ENCODE measurements around the gene SPRED3.
"Not testable (repeated sequence)": the region's sequence is repeated elsewhere in the genome, so short reads cannot be mapped to it uniquely, and the experiment has no call there.

The SPRED3 gene

DNA sequence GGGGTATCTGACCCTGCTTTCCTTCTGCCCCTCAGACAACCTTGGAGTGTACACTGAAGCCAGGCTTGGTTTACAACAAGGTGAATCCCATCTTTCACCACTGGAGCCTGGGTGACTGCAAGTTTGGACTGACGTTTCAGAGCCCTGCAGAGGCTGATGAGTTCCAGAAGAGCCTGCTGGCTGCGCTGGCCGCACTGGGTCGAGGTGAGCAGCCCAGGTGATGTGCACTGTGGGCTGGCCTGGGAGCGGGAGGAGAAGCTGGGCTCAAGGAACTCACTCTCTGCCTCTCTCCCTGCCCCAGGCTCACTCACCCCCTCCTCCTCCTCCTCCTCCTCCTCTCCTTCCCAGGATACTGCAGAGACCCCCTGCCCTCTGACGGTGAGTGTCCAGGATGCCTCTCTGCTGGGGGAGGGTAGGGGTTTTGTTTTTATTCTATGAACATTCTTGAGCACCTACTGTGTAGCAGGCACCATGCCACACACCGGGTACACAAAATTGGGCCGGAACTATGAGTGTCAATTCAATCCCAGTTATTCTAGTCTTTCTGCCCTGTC lies 3.5 kb downstream of the SPRED3 start:
- no peak for DNase-seq (ENCODE audit: low read depth in 2 of 2)

DNA sequence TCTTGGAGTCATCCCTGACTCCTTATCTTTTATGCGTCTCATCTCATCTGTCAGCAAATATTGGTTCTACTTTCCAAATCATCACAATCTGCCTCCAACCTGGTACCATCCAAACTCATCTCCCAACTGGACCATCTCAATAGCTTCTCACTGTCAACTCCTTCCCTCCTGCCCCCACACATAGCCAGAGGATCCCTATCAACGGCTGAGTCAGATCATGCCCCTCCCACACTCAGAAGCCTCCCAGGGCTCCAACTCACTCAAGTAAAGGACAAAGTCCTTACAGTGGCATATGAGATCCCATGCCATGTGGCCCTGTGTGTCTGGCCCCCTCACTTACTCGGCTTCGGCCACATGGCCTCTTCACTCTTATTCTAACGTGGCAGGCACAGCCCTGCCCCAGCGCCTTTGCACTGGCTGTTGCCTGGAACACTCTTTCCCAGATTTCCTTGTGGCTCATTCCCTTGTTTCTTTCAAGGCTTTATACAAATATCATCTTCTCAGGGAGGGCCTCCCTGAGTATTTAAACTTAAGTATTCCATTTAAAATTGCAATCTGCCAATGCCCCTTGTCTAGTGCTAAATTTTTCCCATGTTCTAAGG lies 4.3 kb downstream of the SPRED3 start:
- no peak for DNase-seq (ENCODE audit: low read depth in 2 of 2)

DNA sequence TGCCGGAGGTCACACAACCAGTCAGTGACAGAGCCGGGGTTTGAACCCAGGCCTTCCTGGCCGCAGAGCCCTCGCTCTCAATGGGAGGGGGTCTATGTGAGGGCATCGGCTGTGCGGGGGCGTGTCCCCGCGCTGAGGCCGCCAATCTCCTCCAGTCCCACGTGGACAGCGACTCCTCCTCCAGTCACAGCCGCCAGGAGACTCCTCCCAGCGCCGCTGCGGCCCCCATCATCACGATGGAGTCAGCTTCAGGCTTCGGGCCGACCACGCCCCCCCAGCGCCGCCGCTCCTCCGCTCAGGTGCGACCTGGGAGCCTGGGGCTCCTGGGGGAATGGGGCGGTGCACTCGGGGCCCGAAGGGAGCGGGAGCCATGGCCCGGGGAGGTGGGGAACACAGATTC lies 6.0 kb downstream of the SPRED3 start:
- DNase-seq (ENCODE audit: low read depth in 2 of 2): peak in 1 of 2 donors; percentile 39

DNA sequence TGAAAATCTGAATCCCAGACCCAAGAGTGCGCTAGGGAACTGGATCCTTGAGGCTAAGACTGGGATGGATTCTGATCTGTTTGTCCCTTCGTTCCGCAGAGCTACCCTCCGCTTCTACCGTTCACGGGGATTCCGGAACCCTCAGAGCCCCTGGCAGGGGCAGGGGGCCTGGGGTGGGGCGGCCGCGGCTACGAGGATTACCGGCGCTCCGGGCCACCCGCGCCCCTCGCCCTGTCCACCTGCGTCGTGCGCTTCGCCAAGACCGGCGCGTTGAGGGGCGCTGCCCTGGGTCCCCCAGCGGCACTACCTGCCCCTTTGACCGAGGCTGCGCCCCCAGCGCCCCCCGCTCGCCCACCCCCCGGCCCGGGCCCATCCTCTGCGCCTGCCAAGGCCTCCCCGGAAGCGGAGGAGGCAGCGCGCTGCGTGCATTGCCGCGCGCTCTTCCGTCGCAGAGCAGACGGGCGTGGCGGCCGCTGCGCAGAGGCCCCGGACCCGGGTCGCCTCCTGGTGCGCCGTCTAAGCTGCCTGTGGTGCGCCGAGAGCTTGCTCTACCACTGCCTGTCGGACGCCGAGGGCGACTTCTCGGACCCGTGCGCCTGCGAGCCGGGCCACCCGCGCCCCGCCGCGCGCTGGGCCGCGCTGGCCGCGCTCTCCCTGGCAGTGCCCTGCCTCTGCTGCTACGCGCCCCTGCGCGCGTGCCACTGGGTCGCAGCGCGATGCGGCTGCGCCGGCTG lies 7.1 kb downstream of the SPRED3 start:
- DNase-seq (ENCODE audit: low read depth in 2 of 2): no peak

DNA sequence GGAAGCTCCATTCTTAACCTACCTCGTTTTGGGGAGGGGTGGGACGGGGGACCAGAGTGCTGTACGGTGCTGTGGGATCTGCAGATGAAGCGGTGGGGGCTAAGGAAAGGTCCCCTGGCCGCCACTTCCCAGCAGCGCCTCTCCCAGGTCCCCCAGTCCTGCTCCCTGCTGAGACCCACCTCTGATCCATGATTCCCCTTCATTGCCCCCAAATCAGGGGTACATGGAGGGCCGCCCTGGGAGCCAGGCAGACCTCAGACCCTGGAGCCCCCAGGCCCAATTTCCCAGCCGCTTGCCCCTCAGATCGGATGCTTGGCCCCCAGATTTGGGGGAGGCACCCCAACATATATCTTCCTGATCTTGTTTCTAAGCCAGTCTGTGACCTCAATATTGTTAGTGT lies 10.6 kb downstream of the SPRED3 start:
- no peak for DNase-seq (ENCODE audit: low read depth in 2 of 2)

DNA sequence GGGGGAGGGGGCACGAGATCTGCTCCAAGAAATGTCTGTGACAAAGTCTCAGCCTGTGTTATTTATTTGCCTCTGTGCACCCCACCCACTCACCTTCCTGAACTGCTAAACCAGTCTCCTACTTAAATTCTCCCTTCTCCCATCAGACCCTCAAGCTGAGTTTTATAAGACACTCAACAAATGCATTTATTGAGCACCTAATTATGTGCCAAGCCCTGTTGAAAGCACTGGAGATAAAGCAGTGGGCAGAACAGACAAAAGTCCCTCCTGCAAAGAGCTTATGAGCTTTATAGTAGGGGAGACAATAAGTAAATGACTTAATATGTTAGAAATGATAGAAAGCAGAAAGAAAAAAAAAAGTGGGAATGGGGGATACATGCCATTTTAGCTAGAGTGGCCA lies 11.0 kb downstream of the SPRED3 start:
- no peak for DNase-seq (ENCODE audit: low read depth in 2 of 2)

DNA sequence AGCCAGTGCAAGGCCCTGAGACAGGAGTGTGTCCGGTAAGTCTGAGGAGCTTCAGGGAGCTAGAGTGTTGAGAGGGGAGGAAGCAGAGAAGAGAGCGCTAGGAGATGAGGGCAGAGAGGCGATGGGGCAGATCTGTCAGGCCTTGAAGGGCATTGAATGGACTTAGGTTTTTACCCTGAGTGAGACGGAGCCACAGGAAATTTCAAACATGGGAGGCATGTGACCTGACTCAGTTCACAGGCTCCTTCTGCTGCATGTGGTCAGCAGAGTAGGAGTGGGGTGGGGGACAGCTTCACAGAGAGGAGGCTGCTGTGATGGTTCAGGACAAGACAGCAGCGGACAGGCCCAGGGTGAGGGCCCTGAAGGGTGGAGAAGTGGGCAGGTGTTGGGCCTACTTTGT lies 11.9 kb downstream of the SPRED3 start:
- DNase-seq (ENCODE audit: low read depth in 2 of 2): no peak

DNA sequence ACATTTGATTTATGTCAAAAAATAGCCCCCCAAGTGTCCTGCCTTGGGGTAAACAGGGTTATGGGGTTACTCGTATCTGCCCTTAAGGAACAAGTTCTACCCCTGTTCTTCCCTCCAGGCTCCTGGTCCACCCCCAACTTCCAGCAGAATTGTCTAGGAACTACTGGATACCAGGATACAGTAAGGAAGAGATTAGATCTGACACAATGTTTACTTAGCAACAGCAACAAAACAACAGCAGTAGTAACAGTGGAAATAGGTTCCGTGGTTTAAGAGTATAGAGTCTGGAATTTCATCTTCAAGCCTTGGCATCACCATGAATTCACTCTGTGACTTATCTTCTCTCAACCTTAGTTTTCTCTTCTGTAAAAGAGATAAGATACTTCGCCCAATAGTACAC lies 12.7 kb downstream of the SPRED3 start:
- no peak for DNase-seq (ENCODE audit: low read depth in 2 of 2)

DNA sequence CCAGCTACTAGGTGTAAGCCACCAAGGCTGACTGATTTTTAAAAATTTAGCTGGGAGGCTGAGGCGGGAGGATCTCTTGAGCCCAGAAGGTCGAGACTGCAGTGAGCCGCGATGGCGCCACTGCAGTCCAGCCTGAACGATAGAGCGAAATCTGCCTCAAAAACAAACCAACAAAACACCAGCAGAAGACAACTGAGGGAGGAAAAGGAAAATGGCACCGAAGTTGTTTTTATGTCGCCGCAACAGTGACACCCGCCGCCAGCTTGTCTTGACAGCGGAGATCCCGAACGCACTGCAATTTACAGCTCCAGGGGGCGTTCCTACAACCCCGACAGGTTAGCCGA lies 14.1 kb downstream of the SPRED3 start:
- no peak for DNase-seq (ENCODE audit: low read depth in 2 of 2)

DNA sequence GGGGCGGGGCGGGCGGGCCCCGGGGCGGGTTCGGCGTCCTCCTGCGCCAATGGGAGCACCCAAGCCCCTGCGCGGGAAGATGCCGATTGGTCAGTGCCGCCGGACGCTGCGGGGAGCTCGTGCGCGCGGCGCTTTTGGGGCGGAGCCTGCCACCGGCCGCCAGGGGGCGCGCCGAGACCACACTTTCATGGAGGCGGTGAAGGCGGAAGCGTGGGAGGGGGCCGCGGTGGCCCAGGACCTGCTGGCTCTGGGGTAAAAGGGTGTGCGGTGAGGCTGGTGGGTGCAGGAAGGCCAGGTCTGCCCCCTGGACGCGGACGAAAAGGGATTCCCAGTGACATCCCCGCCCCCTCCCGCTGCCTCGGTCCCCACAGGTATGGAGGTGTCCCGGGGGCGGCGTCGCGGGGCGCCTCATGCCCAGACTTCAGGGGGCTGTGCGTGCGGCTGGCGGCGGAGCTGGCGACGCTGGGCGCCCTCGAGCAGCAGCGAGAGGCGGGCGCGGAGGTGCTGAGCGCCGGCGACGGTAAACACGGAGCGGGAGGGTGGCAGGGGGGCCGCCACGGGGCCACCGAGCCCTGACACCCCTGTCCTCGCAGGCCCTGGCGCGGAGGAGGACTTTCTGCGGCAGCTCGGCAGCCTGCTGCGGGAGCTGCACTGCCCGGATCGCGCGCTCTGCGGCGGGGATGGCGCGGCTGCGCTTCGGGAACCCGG lies 14.6 kb downstream of the SPRED3 start, which contains the start of gene FAM98C:
FAM98C (plus strand) TSS at position 127 of the 708 bp plus-strand sequence; CDS start at position 188, 61 bp downstream.
- DNase-seq (ENCODE audit: low read depth in 2 of 2): peak; percentile 94 to 95

DNA sequence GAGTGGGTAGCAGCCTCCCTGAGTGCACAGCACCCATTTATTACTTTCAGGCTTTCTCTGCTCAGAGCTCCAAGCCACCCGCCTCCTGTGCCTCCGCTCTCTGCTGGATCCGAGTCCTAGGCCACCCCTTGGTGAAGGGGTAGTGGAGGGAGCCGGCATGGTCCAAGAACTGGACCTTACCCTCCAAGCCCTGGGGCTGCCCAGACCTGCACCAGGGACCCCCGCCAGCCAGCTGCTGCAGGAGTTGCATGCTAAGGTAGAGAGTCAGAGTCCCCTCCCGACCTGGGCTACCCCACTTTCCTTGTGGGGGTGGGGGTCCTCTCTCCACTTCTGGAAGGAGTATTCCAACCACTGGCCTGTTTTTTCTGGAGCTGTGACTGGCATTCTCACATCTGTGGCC lies 16.4 kb downstream of the SPRED3 start:
- DNase-seq (ENCODE audit: low read depth in 2 of 2): no peak

DNA sequence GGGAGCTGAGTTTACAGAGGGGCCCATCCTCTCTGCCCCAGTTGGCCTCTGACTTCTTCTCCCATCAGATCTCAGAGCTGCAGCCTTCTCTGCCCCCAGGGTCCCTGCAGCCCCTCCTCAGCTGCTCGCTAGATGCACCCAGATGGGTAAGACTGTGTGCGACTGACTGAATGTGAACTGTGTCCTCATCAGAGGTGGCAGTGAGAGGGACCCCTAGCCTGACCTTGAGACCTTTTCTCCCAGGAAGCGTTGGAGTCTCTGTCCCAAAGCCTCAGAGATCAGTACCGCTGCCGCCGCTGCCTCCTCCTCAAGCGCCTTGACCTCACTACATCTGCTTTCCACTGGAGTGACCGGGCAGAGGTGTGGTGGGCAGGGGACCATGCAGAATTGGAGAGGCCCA lies 16.8 kb downstream of the SPRED3 start:
- no peak for DNase-seq (ENCODE audit: low read depth in 2 of 2)

DNA sequence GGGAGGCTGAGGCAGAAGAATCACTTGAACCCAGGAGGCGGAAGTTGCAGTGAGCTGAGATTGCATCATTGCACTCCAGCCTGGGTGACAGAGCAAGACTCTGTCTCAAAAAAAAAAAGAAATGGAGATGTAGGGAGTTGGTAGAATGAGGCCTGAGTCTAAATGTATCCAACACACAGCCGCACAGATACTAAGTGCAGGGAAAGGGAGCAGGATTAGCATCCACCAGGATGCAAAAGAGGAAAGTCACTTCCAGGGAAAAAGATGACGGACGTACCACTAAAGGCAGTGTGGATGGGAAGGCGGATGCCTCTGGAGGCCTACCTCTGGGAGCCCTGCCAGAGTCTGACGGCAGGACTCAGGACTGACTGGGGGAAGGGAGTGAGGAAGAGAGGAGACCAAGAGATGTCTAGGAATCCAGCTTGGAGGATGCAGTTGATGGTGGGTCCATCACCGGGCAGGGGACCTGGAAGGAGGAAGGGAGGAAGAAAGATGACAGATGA lies 21.2 kb downstream of the SPRED3 start:
- DNase-seq (ENCODE audit: low read depth in 2 of 2): no peak

DNA sequence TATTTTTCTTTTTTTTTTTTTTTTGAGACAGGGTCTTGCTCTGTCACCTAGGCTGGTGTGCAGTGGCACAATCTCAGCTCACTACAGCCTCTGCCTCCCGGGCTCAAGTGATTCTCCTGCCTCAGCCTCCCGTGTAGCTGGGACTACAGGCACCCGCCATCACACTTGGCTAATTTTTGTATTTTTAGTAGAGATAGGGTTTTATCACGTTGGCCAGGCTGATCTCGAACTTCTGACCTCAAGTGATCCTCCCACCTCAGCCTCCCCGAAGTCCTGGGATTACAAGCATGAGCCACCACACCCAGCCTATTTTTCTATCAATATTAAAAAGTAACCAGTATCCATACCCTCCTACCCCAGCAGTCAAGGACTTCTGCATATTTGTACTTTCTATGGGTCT lies 21.9 kb downstream of the SPRED3 start:
- not testable (repeated sequence) for DNase-seq (ENCODE audit: low read depth in 2 of 2)

DNA sequence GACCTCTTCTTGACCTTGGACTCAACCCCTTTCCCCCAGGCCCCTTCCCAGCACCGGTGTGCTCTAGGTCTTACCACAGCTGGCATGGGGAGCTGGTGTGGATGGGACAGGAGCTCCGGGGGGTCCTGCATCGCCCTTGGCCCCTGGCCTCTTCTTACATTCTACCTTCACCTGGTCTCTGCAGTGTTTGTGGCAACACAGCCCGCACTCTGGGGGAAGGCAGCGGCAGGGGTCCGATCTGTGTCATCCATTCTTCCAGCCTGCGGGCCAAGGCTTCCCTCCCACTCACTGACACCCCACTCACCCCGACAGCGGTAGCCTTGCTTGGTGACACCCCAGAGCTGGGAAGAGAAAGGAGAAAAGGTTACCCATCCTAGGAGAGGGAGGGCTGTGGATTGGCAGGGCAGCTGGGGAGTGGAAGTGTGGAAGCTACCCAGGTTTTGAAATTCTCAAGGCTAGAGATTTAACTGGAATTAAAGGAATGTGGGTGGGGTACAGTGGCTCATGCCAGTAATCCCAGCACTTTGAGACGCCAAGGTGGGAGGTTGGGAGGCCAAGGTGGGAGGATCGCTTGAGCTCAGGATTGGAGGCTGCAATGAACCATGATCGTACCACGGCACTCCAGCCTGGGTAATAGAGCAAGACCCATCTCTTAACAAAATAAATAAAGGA lies 22.7 kb downstream of the SPRED3 start:
- DNase-seq (ENCODE audit: low read depth in 2 of 2): no peak

DNA sequence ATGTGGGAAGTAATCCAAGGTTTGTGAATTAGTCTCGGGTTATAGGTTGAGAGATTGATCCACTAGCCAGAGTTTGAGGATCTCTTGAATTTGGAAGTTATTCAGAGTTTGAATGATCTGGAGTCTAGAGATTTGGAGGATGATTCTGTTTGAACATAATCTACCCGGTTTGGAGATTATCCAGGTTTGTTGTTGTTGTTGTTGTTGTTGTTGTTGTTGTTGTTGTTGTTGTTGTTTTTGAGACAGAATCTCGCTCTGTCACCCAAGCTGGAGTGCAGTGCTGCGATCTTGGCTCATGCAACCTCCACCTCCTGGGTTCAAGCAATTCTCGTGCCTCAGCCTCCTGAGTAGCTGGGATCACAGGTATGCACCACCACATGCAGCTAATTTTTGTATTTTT lies 23.4 kb downstream of the SPRED3 start:
- DNase-seq (ENCODE audit: low read depth in 2 of 2): not testable (repeated sequence)

DNA sequence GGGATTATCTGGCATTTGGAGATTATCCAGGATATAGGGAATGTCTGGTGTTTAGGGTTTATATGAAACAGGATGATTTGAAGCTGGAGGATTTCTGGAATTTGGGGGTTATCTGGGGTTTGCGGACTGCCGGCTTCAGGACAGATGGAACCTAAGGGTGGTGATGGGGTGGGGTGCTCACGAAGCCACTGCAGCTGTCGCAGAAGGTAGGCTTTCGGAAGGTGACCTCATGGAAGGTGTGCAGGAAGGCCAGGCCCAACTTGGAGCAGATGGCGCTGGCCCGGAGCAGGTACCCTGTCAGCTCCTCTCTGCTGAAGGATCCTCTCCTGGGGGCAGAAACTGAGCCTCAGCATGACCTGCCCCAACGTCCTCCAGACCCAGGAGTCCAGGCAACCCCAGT lies 24.0 kb downstream of the SPRED3 start:
- no peak for DNase-seq (ENCODE audit: low read depth in 2 of 2)

DNA sequence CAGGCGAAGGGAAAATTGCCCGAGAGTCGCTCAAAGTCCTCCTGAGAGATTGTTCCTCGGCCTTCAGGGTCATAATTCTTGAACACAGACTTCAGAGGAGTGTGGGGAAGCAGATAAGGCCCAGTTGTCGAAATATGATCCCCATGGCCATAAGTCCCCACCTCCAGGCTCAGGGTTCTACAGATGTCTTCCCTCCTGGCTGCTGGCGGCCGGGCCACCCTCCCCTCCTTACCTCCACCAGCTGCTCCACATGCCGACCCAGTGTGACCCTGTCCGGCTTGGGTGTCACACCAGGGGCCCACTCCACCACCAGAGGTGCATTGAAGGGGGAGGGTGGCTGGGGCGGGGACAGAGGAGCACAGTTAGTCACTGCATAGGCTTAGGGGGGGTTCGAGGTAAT lies 24.5 kb downstream of the SPRED3 start:
- no peak for DNase-seq (ENCODE audit: low read depth in 2 of 2)

DNA sequence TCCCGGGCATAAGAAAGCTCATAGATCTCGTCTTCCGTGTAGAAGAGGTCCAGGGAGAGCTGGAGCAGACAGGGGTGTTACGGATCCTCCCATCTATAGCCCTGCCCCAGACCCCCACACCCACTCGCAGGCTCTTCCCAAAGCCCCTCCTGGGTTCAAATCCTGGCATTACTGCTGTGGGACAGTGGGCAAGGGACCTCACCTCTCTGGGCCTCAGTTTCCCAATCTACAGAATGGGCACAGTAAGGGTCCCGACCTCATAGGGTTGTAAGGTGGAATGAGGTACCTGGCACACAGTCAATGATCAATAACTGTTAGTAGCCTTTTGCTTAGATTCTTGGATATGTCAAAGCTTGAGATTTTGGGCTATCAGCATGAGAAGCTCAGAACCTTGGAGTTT lies 24.9 kb downstream of the SPRED3 start:
- DNase-seq (ENCODE audit: low read depth in 2 of 2): no peak

DNA sequence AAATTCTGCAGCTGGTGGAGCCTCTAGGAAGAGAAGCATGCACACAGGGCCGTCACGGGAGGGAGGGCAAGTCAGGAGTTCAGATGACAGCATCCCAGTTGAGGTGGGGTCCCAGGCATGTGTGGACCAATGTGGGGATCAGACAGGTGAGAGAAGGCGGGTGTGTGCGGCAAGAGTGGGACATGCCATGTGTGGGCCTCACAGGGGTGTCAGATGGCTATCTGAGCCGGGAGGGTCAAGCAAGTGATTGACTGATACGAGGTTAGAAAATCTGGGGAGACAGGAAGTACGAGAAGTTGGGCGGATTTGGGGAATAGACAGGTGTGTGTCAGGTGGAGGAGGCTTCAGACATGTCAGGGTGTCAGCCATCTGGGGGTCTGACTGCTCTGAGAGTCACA lies 28.6 kb downstream of the SPRED3 start:
- no peak for DNase-seq (ENCODE audit: low read depth in 2 of 2)

DNA sequence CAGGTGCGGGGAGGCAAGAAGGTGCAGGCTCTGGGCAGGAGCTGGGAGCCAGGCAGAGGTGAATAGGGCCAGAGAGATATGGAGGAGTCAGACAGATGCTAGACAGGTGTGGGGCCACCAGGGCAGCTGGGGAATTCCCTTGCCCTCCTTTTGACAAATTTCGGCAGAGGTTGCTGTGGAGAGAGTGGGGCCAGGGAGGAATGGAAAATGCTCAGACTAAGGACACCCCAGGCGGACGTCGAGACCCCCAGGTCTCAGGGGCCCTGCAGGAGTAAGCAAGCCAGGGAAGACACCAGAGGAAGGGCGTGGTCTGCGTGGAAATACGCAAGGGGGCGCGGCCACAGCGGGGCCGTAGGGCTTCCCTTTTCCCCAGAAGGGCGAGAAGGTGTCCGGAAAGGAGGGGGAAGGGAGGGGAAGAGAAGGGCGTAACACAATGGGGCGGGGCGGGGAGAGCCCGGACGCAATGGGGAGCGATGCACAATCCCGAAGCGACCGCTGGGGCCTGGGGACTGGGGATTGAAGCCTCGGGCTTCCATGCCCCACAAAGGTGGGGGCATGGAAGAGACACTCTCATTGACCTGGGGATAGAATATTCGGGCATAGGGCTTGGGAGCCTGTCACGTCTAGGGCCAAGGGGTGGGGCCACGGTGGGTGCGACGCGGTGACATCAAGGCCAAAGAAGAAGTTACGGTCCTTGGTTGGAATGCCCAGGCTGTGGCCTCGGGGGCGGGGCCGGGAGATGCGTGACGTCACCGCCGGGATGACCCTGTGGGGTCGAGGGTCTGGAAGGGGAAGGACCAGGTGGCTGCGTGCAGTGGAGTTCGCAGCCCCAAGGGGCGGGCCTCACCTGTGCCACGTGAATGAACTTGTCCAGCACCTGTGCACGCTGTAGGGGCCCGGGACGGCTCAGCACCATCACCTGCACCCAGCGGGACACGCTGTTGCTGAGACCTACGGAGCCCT lies 29.3 kb downstream of the SPRED3 start:
- no peak for DNase-seq (ENCODE audit: low read depth in 2 of 2)

Measured in activated CD8-positive, alpha-beta memory T cell treated with anti-CD3 and anti-CD28 coated beads for 4 hours (primary cell).